Stimulated activated CD8-positive, alpha-beta memory T cell treated with anti-CD3 and anti-CD28 coated beads, Interleukin-15, amount 100 ng/mL, for 1 hour (primary cell): ENCODE results near the gene BCR.

Experiments
- DNase-seq: peaks from one replicate; pipeline ENCODE4 v3.0.0-alpha.2; 2020; ENCODE audit warnings: low read depth

BCR gene

DNA sequence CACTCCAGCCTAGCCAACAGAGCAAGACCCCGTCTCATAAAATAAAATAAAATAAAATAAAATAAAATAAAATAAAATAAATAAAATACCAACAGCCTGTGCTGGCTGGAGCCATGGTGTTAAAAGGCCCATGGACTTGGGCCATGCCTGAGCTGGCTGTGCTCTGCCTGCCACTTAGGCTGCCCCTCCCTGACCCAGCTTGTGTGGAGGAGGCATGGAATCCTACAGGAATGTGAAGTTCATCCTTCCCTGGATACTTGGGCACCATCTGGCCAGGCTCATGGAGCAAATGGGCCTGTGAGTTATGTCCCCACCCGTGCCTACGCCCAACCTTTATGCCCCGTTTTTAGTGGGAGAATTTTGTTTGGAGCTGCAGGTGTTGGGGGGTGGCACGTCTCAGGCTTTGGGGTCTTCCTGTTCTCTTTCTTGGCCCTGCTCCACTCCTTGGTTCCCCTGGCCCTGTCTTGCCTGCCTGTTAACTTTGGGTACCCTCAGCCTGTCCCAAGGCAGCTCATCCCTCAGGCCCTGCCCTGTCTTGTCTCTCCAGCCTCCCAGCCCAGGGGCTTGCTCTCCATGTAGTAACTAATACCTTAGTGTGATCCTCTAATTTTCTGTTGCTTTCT lies 51.3 kb downstream of the BCR start:
- DNase-seq, result no peak

- DNase-seq, result no peak
Measured at GRCh38 chr22:23232094-23232905, 52.0 kb downstream of the BCR start.

GRCh38 chr22:23233084-23233531 lies 52.8 kb downstream of the BCR start:
- no peak for DNase-seq

DNA sequence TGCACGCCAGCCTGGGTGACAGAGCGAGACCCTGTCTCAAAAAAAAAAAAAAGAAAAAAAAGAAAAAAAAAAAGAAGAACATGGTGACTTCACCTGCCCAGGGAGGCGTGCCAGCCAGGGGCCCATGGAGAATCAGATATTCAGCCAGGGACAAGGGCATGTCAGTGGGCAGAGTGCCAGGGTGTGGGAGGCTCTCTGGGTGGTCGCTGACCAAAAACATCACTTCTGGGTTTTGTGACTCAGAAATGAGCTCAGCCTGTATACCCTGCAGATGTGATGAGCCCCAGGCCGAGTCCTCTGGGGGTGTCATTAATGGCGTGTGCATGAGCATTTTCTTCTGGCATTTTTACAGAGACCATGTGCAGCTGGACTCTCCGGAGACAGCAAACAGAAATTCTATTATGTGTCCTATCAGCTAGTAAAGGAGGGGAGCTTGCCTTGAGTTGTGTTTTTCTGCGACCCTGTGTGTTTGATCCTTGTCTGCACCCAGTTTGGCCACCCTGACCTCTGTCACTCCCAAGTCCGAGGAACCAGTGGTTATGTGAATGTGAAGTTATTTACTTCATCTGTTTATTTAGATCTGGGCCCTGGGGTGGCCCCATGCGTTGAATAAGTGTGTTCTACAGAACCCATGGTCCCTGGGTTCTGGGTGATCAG lies 53.6 kb downstream of the BCR start:
- no peak for DNase-seq

DNA sequence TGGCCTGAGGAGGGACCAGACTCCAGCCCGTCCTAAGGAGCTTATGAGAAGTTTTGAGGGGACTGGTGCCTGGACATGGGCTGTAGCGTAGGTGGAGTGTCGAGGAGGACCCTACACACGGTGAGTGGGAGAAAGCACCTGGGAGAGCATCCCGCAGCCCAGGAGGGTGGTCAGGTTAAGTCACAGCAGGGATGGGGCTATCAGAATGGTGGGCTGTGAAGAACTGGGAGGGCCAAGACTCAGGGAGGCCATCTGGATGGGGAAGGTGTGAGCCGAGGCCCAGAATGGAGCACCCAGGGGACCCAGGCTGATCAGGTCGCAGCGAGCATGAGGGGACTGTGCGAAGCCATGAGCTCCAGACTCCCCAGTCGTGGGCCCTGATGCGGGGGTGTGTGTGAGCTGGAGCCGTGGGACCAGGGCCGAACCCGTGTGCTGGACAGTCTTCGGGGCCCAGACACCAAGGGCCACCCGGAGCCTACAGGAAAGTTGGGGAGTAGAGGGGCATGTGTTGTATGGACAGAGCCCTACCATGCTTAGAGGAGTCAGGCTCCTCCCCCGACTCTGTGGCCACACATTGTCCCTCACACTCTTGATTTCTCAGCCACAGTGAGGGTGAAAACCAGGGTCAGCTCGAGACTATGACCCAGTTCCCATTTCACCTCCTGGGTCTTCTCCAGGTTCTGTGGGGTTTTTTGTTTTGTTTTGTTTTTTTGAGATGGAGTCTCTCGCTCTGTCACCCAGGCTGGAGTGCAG lies 54.3 kb downstream of the BCR start:
- no peak for DNase-seq

- no peak for DNase-seq
Measured at GRCh38 chr22:23235425-23235824, 55.1 kb downstream of the BCR start.

- no peak for DNase-seq
Measured at GRCh38 chr22:23236026-23236425, 55.7 kb downstream of the BCR start.

GRCh38 chr22:23236440-23237184 lies 56.3 kb downstream of the BCR start:
- DNase-seq, result no peak

DNA sequence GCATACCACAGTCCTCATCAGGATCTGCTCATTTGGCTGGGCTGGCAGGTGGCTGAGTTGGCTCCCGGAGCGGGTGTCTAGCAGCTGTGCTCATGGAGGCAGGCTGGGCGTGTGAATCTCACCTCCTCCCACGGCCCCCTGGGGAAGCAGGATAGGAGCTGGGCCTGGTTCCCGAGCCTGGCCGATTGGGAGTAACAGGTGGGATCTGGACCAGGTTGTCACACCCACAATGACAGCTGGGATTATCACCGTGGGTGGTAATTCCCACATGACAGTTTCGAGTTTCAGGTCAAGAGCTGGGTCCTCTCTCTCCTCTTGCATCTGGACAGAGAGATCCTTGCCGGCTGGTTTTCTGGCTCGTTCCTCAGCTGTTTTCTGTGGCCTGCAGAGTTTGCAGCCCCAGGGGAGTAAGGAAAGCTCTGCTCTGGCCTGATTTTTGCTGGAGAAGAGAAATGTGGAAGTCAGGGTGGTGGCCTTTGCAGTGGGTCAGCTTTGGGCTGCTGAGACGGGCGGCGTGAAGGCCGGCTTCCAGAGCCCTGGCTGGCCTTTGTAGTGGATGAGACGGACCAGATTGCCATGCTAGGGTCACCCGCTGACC lies 57.0 kb downstream of the BCR start:
- DNase-seq, result no peak

GRCh38 chr22:23237841-23238240 lies 57.5 kb downstream of the BCR start:
- no peak for DNase-seq

DNA sequence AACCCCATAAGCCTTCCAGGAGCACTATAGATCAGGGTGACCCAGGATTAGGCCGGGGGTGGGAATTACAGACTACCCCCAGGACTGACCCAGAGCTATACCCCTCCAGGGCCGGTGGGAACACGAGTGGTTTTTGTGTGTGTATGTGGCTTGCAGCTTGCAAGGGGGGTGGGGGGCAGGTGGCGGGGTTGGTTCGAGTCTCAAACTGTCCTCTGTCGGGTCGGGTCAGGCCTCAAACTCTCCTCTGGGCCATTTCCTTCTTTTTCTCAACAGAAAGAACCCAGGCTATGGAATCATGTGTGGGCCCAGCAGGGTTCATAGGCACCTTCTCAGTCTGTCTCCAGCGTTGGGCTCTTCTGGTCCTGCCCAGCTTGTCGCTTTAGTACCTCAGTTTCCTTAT lies 58.4 kb downstream of the BCR start:
- DNase-seq, result no peak

GRCh38 chr22:23239429-23239828 lies 59.1 kb downstream of the BCR start:
- DNase-seq, result no peak

GRCh38 chr22:23240639-23241389 lies 60.5 kb downstream of the BCR start:
- DNase-seq, result no peak

GRCh38 chr22:23241562-23242472 lies 61.5 kb downstream of the BCR start:
- no peak for DNase-seq

GRCh38 chr22:23242473-23243001 lies 62.2 kb downstream of the BCR start:
- DNase-seq, result no peak

GRCh38 chr22:23243006-23243573 lies 62.8 kb downstream of the BCR start:
- DNase-seq, result peak; percentile 41

DNA sequence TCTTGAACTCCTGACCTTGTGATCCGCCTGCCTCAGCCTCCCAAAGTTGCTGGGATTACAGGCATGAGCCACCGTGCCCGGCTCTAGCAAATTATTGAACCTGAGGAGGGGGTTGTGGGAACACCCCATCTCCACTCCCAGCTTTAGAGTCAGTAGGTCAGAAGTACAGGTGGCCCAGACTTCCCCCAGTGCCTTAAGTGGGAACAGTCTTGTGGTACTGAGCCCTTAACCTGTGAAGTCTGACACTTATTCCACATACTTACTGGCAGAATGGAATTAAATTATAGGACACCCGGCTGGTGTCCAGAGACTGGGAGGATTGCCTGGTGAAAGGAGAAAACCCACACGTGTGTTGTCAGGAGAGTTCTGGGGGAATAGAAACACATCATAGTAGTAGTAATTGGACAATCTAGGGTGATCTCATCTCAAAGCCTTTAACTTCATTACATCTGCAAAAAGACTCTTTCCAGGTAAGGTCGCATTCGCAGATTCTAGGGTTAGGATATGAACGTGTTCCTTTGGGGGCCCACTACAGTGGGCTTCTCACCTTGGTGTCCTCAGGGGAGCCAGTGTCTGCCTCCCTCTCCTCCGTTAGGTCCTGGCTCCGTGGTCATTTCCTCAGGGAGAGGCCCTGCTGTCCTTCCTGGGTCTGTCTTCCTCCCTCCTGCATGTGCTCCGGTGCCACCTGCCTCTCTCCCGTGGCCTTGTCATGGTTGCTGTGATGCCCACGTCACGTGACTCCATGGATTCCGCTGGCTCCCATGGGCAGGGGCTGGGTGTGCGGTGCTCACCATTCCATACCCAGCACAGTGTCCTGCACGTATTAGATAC lies 63.8 kb downstream of the BCR start:
- DNase-seq, result no peak

DNA sequence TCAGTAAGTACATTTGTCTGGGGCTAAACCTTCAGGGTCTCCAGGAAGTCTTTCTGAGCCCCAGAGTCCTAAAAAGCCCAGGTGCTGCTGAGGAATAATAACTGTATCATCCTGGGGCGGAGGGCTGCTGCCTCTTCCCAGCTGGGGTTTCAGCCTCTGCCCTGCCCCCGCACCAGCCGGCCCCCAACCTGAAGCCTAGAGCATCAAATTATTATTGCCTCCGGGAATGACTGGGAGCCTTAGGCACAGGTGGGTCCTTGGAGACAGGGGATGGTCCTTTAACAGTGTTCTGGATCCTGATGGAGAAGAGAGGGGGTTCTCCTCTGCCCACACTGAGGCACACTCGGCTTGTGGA lies 64.4 kb downstream of the BCR start:
- DNase-seq, result no peak
